CMK (cell line): Measurements from ENCODE around the gene PEPD.

ENCODE experiments used
- DNase-seq: peaks from one replicate; pipeline ENCODE4 v3.0.0-alpha.2; 2010; ENCODE audit warnings: low read depth

The PEPD gene

DNA sequence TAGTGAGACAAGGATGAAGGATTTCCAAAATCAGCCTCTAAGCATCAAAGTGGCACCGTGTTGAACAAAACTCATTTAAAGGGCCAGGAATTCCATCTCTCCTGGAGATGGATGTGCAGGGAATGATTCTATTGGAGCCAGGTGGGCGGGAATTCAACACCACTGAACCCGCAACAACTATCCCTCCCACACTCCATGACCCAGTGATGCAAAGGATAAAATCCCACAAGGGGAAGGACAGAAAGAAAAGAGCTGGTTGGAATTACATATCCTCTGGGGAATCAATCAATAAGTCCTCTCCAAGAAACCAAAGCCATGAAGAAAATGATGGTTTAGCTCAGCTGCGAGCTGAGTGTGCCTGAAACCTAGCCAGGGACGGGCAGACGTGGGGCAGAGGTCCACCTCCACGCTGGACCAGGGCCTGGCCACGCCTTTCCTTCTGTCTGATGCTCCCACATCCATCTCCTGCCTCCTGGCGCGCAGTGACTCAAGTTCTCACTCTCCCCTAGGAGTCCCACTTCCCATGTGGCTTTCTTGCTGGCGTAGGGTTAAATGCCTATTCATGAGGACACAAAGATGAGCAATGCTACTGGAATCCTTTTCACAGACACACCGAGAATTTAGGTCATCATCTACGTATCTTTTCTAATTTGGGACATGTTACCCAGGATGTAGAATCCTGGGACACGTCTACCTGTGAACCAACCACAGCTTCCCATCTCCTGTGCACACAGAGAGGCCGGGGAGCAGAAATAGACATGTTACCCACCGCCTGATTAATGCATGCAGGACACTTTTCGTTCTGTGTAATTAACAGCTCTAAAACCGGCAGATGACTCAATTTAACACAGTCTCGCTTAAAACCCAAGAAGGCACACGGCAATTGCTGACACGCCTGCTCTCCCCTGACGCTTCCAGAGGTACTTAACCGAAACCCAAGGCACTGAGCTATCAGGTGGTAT, 48.6 kb downstream of the PEPD start:
- DNase-seq = no peak

DNA sequence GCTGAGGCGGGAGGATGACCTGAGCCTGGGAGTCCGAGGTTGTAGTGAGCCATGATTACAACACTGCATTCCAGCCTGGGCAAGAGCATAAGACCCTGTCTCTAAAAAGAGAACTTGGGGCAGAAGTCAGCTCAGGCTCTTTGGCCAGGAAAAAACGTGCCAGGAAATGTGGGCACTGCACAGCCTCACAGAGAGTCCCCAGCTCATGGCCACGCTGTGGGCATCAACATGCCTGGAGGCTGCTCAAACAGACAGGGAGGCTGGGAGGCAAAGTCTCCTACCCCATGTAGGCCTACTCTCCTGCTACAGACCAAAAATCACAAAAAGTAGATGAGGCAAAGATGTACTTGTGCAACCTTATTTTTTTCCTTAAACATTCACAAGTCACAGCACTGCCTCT, 49.4 kb downstream of the PEPD start:
- no peak for DNase-seq

DNA sequence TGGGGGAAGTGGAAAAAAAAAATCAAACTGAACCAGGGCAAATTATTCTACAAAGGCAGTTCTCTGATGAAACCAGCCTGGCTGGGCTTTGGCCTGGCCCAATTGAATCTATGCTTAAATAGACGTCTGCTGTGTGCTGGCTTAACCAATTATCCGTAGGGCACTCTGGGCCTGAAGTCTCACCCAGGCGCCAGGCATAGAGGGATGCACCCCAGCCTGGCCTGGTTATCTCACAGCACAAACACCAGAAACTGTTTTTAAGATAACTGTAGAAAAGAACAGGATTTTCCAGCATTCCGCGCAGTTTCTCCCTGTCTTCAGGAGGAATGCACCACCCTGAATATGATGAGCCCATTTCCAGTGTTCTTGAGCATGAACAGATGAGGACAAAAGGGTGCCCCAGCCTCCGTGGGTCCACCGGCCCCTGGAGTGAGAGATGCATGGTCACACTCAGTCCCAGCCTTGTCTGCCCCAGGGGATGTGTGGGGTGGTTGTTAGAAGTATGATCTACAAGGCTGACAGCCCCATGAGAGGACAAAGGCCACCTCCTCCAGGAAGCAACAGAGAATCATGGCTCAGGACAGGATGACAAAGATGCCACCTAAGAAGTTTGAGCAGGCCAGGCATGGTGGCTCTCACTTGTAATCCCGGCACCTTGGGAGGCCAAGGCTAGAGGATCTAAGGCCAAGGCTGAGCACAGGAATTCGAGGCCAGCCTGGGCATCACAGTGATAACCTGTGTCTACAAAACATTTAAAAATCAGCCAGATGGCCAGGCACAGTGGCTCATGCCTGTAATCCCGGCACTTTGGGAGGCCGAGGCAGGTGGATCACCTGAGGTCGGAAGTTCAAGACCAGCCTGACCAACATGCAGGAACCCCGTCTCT, 50.2 kb downstream of the PEPD start:
- no peak for DNase-seq

DNA sequence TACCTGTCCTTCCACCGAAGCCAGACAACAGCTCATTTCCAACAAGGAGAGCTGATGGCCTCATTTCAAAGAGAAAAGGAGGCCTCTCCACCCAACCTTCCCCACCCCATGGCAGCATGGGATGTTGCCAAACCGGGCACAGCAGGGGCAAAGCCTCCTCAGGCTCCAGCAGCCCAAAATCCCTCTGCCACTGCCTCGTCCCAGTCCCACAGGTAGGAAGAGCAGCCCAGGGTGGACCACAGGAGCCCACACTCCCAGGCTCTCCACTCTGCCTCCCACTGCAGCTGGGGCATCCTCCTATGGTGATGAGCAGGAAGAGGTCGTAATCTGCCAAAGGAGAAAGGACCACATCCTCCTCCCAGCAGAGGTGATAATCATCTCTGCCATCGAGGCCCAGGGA, 50.9 kb downstream of the PEPD start:
- no peak for DNase-seq

DNA sequence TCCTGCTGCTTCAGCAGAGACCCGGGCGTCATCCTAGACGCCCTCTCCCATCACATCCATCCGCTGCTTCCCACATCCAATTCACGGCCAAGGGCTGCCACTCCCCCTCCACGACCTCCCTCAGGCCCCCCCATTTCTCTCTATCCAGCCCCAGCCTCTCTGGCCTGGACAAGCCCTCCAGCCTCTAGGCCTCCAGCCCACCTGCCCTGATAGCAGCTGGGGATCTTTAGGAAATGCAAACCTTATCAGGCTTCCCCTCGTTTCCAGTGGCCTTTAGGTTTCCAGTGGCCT, 51.6 kb downstream of the PEPD start:
- no peak for DNase-seq

DNA sequence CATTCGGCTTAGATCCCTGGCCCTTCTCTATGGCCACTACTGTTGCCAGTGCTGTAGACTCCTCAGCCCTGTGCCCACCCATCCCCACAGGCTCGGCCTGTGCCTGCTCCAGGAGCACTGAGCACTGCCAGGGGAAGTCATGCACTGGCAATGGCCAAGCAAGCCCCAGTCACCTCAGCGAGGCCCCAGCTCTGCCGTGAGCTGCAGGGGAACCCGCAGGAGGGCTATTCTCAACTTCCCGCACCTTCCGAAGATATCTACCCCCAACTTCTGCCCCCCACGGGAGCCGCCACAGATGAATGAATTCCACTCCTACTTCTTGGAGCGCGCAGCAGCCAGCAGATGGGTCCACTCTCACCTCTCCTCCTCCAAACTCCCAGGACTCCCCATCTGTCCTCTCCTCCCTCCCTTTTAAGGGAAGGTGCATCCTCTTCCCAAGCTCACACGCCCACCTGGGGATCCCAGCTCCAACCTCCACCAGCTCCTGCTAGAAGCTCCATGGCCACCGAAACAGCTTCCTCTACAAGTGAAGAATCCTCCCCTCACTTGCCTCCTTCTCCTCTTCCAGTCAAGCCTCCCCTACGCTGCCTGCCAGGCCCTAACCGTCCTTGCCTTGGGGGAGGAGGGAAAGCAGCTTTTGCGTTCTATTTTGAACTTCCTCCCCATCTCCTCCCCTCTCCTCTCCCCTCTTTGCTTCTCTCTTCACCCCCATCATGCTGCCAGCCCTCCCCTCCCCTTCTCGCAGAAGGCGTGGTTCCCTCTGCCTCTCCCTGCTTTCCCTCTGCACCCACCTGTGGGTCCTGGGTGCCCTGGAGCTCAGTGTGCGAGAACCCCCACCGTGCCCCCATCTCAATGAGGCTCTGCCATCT, 52.2 kb downstream of the PEPD start:
- DNase-seq = no peak

DNA sequence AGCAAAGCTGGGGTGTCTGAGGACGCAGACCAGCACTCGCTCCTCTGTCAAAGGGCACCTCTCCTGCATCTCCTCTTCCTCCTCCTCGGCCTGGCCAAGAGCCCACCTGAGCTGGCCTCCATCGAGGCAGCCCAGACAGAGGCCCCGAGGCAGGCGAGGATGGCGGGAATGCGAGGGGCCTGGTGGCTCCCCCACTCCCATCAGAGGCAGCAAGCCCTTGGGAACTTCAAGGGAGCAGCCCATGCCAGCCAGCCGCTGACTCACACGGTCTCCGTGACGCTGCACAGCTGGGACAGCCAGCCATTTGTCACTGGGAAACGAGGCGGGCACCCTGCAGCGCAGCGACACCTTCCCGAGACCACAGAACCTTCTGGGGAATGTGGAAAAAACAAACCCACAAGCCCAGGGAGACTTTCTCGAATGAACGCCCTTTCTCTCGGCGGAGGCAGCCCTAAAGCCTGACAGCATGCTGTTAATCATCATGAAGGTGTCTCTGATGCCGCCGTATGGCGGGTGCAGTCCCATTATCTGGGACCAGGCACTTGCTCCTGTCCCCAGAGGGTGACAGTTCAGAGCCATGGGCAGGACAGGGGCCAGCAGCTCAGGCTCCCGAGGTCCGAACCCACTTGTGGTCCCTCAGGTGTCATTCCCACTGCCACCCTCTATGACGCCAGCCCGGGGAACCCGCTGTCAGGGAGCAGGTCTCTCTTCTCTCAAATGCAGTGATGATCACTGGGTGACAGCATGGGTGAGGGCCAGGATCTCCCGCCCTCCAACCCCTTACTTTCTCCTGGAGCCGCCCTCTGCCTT, 53.0 kb downstream of the PEPD start:
- no peak for DNase-seq

DNA sequence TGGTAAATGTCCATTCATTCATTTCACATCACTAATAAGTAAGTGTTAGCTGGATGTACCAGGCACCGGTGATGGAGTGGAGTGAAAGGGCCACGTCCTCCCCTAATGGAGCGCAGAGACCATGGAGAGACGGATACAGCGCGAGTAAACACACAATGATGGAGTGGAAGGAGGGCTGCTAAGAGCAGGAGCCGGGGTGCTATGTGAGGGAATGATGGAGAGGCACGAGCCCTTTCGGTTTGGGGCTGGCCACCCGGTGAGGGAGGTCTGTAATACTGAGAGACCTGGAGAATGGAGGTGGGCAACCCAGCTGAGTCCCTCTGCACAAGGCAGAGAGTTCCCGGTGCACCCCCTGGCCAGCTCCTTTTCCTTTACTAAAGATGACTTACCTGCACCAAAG, 53.7 kb downstream of the PEPD start:
- DNase-seq = no peak

DNA sequence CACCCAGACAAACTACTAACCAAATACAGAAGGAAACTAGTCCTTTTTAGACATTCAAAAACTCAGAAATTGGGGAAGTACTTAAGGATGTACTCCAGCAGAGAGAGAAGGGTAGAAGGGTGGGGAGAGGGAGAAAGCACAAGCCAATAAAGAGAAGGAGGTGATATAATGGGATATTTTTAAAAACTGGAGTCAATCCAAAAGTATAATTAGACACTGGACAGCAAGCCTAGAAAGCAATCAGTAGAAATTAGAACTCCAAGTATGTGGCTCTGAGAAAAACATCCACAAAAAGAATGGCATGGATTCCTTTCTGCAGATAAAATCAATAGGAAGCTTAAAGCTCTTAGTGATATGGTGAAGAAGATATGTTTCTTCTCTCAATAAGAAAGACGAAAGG, 55.8 kb downstream of the PEPD start:
- DNase-seq = no peak

DNA sequence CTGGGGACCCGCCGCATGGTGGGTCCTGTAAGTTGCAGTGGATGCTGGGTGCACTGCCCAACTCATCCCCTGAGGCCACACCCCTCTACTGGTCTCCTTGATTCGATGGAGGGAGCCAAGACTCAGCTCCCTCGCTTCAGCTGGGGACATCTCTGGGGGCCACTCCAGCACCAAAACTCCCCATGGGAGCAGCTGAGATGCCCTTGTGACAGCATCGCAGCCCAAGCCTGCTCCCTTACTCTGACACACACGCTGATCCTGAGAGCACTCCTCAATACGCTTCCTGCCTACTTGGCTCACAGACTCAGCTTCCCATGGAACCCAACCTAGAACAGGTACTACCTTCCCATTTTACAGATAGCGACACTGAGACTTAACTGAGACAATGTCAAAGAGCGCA, 56.2 kb downstream of the PEPD start:
- DNase-seq = no peak

DNA sequence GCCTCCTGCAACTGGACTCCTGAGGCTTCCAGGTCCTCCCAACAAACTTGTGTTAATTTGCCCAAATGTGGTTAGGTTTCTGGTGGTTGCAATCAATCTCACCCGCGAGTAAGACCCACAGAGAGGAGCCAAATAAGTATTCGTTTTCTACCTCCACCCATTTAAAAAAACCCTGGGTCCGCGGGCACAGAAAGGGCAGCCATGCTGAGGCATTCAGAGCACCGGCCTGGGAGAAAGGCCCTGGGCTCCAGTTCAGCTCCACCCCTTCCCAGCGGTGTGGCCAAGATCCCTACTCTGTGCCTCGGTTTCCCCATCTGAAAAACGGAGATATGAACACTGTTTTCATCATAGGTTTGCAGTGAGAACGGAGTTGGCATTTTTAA, 56.9 kb downstream of the PEPD start:
- DNase-seq = no peak

DNA sequence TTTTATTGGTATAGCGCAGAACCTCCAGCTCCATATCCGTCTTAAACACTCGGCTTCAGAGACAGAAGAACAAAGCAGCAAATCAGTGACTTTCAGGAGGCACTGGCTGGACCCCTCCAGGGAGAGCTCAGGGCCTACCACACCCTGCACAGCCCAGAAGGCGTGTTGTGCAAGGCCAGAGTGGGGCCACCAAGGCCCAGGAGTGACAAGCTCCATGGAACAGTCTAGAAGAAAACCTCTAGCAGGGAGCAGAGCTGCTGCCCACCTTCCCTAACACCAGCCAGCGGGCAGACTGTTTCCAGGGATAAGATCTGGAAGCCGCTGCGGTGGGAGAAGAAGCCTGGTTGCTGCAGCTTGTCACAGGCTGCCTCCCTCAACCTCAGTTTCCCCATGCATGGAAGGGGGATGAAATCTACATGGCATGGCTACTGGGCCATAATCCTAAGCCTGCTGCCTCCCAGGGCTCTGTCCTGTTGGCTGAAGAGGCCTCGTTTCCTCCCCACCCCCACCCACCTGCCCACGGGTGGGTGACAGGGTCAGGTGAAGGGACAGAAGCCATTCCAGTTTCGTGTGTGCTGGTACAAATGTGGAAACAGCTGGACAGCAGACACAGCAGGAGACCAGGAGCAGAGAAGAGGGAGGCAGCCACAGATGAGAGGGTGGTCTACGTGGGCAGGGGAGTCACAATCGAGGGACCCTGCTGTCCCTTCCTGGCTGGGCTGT, 57.4 kb downstream of the PEPD start:
- no peak for DNase-seq

DNA sequence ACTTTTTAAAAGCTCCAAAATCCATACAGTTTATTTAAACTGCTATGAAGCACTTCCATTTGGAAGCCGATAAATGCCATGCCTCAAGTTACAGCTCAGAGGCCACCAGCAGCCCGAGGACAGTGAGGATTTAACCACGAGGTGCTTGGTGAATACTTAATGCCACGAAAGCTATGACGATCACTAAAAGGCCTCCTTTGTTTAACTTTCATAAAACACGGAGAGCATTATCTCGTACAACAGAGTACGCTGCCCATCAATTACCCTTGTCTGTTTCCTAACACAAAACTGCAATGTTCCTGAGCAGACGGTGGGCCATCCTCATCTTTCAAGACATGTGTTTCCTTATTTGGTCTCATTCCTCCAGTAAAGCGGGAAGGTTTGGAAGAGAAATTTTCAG, 58.4 kb downstream of the PEPD start:
- no peak for DNase-seq

DNA sequence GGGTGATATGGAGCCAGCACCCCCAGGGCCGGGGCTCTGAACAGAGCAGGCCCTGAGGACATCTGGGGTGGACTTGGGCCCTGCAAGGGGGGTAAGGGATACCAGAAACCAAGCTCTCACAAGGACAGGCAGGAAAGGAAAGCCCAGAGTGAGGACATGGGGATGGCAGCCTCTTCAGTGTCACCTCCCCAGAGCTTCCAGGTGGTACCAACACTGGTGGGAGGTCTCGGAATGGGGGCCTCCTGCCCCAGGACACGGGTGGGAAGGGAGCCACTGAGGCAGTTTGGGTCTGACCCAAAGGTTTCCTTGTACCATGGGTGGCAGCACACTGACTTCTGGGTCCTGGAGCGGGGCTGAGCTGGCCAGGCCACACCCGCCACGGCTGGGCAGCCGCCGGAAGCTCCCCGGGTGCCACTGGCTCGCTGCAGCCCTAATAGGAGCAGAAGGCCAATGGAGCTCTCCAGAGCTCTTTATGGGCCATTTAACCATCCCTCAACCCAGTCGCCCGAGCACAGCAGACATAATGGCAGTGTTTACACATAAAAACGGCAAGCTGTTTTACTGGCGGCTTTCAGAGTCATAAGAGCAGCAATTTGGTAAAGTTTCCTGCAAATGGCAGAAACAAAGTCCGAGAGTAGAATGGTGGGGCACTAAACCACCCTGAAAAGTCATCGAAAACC, 59.3 kb downstream of the PEPD start:
- DNase-seq = no peak

DNA sequence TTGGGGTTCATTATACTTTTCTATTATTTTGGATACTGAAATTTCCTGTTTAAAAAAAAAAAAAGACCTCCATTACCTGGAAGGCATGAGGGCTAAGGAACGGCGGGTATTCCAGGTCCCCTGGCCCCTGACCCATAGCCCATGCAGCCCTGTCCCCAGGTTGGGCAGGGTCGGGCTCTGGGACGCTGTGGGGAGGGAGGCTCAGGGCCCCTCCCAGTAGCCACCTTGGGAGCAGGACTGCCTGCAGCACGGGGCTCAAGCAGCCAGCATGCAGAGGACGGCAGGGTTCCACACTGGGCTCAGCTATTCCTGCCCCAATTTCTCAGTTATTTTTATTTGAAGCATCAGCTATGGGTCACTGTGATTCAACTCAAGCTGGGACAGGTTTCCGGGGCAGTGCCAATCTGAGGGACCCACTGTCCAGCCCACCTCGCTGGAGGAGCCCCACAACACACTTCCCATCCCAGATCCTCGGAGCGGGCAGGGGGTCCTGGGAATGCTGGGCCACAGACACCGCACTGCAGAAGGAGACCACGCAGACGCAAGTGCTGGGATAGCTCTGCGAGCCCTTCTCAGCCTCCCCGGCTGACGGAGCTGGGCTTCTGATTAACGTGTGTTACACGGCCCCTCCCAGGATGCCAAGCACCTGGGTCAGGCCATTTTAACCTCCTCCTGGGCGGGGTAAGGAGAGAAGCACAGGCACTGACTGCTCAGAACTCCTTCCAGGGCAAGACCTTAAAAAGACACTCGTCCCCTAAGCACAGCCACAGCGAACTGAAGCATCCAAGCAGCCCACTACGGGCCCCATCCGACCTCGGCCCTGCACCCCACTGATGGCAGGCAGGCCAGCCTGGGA, 60.1 kb downstream of the PEPD start:
- no peak for DNase-seq

DNA sequence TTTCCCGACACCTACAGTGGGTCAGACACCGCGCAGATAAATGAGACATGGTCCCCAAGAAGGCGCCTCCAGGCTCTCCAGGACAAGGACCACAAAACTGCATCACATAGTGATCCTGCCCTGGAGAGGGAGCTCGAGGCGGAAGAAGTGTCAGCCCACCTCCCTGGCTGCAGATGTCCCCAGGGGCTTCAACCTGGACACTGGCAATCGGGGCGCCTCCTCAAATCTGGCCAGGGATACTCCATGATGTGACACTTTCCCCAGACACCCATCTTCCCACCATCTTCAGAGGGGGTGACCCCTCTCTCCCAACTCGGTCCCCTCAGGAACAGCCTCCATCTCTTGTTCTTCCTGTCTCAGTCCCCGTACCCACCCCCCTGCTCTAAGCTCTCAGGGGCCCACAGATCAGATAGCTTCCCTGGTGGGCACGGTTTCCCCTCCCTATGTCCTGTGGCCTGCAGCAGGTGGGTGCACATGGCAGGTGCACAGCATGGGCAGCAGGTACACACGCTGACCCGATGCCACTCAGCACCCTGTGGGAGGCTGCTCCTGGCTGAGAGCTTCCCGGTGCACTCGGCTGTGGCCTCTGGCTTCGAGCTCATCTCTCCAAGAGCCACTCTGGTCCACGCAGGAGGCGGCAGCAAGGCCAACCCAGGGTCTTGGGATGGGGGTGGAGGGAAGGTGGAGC, 61.2 kb downstream of the PEPD start:
- no peak for DNase-seq

DNA sequence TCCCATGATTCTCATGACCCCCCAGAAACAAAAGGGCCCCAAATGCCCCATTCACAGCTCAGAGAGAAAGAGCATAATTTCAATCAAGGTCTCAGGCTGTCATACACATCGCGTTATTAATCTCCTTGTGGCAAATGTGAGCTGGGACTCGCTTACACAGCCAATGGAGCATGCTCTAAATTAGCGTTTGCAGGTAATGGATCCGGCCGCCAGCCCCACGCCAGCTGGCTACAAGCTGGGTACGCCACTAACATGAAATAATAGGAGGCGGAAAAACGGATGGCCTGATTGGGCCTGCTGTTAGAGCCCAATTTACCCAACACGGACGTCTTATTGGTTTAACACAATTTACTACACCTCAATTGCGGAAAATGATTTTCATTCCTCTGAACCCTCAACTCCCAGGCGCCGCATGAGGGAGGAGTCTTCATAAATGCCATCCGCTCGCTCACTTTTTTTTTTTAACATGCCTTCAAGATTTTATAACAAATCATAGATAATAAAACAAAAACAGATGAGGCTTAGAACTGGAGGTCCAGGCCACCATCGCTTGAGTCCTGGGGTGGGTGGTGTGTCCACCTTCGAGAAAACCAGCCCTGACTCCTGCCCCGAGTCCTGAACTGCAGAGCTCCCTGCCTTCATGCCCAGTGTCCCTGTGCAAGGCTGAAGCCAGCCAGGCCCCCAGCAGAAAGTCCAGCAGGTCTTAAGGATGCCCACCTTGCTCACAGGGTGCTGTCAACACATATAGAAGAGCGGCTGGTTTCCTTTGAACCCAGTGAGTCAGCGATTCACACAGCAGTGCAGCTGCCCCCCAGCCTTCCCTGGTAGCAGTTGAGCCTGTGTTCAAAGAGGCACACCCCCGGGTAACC, 62.1 kb downstream of the PEPD start:
- DNase-seq = no peak

DNA sequence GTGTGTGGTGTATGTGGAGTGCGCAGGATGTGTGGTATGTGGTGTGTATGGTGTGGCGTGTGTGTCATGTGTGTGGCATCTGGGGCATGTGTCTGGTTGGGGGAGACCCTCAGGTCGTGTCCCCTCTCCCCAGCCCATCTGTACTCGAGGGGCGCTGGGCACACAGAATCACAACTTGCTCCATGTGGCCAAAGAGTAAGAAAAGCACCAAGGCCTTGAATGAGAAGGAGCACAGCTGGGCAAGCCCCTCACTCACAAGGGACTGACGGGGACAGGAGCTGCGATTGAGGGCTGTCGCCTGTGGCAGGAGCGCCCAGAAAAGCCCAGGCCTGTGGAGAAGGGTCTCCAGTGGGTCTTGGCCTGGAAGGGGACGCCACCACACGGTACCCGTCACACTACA, 62.8 kb downstream of the PEPD start:
- no peak for DNase-seq
